GM19438 (cell line): Measurements from ENCODE around the gene NCAN.
"Not testable (repeated sequence)": the region's sequence is repeated elsewhere in the genome, so short reads cannot be mapped to it uniquely, and the experiment has no call there.

Experiments used
- ATAC-seq: cut with Tn5 transposase; IDR thresholded peaks from one replicate; pipeline ENCODE4 v1.9.1; 2021; ENCODE audit warnings: low read depth; ENCODE audit not compliant: unreplicated experiment

NCAN gene

GRCh38 chr19:19223636-19224035 lies 11.9 kb downstream of the NCAN start:
- ATAC-seq, result no peak

DNA sequence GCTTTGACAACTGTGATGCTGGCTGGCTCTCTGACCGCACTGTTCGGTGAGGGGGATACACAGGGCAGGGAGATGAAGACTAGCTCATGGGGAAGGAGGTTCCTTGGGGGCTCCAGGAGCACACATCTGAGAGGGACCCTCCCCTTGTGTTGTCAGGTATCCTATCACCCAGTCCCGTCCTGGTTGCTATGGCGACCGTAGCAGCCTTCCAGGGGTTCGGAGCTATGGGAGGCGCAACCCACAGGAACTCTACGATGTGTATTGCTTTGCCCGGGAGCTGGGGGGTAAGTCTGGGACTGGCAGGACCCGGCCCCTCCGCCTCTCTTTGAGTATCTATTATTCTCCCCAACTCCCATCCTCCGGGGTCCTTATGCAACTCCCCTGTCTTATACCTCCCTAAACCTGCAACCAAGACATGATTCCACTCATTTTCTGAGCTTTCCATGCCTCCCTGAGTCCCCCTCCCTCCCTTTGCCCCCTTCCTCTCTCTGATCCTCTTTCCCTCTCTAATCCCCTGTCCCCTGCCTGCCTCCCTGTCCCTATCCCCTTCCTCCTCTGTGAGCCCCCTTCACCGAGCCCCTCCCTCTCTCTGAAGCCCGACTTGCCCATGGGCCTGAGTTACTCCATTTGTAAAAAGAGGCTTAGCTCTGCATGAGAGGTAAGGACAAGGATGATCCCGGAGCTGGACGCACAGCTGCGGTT lies 12.5 kb downstream of the NCAN start:
- ATAC-seq, result no peak

- ATAC-seq, result no peak
Observed at GRCh38 chr19:19224852-19225494, 13.2 kb downstream of the NCAN start.

GRCh38 chr19:19226204-19226603 lies 14.4 kb downstream of the NCAN start:
- no peak for ATAC-seq

DNA sequence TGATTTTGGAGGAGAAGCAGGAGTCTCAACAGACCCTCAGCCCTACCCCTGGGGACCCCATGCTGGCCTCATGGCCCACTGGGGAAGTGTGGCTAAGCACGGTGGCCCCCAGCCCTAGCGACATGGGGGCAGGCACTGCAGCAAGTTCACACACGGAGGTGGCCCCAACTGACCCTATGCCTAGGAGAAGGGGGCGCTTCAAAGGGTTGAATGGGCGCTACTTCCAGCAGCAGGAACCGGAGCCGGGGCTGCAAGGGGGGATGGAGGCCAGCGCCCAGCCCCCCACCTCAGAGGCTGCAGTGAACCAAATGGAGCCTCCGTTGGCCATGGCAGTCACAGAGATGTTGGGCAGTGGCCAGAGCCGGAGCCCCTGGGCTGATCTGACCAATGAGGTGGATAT lies 14.9 kb downstream of the NCAN start:
- ATAC-seq, result no peak

- no peak for ATAC-seq
Observed at GRCh38 chr19:19227217-19227616, 15.5 kb downstream of the NCAN start.

DNA sequence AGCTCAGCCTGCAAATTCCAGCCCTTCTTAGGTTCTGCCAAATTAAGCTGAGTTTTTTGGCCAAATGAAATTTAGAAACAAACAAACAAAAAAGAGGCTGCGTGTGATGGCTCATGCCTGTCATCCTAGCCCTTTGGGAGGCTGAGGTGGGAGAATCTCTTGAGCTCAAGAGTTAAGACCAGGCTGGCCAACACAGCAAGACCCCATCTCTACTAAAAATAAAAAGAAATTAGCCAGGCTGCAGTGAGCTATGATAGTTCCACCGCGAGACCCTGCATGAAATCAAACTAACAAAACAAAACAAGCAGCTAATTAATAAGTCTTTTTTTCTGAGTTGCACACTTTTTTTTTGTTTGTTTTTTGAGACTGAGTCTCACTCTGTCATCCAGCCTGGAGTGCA lies 17.9 kb downstream of the NCAN start:
- no peak for ATAC-seq

DNA sequence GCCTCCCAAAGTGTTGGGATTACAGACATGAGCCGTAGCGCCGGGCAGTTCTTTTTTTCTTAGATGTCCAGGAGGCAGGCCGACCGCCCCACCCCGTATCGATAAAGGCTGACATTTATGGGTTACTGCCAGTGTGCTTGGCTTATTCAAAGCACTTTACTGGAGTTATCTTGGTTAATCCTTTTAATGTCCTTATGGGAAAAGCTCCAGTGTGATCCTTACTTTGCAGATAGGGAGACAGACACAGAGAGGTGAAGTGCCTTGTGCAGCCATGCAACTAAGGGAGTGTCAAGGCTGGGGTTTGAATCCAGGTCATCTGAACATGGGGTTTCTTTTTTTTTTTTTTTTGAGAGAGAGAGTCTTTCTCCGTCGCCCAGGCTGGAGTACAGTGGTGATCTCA lies 19.2 kb downstream of the NCAN start:
- no peak for ATAC-seq

DNA sequence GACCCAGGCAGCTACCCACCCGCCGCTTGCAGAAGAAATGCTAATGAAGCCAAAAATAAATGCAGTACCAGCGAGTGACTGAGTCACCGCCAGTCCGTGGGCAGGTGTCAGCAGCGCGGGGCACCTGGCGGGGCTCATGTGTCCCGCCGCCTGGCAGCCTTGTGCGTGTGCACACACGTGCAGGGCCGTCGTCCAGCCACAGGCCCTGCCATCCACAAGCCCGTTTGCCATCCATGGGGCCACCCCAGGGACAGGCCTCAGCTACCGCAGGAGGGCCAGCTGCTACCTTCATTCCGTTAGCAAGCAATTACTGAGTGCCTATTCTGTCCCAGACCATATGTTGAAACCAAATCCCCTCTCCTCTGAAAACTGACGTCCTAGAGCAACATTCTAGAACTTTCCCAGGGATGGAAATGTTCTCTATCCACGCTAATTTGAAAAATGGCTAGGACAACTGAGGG lies 20.5 kb downstream of the NCAN start:
- ATAC-seq, result no peak

DNA sequence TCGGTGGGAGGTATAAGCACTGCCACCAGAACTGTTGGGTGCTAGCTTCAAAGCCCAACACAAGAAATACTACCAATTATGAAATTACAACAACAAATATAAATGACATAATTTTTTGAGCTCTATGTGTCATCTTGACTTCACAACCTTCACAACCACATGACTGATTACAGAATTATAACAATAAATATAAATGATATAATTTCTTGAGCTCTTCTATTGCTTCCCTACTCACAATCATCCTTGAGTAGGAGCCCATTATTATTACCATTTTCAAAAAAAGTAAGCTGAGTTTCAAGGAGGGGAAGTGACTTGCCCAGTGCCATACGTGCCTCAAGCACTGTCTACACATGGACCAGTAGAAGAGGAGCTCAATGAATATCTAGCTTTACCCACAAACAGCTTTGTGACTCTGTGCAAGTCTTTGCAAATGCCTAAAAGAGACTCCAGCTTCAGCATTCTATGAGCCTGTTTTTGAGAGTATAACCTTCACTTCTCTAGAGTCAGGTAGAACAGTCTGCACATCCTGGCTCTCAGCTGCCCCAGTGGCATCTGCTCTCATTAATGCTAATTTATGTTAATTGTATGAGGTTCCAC lies 22.6 kb downstream of the NCAN start:
- no peak for ATAC-seq

DNA sequence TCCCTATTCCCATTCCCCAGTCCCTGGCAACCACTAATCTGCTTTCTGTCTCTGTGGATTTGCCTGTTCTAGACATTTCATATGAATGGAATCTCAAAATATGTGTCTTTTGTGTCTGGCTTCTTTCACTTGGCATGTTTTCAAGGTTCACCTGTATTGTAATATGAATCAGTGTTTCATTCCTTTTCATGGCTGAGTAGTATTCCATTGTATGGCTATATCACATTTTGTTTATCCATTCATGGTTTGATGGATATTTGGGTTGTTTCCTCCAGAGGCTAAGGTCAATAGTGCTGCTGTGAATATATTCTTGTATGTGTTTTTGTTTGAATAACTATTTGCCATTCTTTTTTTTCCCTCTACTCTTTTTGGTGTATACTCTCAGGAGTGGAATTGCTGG lies 24.4 kb downstream of the NCAN start:
- ATAC-seq, result no peak

DNA sequence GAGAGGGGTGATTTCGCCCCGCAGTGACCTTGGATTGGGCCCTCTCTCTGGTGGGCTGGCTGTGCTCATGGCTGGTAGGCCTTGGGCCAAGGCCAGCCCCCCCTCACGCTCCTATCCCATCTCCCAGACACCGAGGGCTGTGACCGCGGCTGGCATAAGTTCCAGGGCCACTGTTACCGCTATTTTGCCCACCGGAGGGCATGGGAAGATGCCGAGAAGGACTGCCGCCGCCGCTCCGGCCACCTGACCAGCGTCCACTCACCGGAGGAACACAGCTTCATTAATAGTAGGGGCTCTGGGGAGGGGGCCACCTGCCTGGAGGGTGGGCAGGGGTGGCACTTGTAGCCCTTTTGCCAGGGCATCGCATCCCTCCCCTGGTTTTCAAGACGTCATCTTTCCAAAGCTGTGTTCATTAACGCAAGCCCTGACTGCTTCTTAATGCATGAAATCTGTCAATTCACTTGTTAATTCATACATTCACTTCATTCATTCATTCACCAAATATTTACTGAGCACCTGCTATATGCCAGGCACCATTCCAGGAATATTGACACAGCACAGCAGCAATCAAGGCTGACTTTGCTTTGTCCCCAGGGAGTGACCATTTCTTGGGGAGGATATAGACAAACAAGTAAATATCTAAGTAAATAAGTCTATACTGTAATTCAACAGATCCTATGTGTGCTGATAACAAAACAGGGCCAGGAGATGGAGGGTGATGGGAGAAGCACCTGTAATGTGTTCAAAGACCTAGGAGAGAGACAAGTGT lies 26.6 kb downstream of the NCAN start:
- no peak for ATAC-seq

DNA sequence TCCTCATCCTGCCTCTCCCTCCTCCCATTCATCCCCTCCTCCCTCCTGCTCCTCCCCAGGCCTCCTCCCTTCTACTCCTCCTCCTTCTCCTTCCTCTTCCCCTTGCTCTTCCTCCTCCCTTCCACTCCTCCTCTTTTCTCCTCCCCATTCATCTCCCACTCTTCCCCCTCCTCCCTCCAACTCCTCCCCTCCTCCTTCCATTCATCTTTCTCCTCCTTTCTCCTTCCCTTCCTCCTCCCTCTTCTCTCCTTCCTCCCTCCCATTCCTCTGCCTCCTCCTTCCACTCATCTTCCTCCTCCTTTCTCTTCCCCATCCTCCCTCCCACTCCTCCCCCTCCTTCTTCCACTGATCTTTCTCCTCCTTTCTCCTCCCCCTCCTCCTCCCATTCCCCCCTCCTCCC lies 27.9 kb downstream of the NCAN start:
- ATAC-seq, result no peak

DNA sequence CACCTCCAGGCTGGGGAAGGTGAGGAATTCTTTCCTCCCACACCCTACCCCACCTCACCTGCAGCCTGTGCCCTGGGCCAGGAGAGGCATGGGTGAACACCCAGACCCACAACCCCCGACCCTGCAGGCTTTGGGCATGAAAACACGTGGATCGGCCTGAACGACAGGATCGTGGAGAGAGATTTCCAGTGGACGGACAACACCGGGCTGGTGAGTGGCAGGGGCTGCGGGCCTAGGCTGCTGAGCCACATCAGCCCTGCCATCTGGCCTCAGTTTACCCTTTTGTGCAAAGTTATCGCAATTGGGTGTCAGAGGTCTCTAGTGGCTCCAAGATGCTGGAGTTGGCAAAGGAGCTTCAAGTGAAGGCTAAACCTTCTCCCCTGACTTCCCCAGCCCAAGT lies 28.7 kb downstream of the NCAN start:
- no peak for ATAC-seq

DNA sequence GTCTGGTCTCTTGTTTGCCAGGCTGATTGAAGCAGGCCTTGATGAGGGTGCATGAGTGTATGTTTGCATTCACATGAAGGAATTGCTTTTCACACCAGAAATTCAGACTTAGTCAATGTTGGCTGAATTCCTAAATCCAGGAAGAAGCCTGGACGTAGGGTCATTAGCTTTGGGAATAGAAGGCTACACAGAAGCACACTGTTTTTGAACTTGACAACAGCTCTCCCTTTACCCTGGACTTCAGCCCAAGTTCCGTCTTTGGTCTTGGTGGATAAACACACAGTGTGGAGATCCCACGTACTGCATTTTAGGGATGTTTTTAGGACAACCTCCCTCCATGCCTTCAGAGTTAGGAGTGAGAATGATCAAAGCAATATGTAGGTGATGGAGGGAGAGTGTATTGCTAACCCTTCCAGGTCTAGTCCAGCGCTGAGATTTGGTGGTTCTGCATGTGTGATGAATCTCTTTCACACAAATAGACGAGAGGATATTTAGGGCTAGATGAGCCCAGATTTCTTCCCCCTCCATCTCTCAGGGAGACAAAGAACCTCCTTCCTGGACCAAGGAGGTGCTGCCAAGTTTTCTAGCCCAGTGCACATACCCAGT lies 38.5 kb downstream of the NCAN start:
- no peak for ATAC-seq

DNA sequence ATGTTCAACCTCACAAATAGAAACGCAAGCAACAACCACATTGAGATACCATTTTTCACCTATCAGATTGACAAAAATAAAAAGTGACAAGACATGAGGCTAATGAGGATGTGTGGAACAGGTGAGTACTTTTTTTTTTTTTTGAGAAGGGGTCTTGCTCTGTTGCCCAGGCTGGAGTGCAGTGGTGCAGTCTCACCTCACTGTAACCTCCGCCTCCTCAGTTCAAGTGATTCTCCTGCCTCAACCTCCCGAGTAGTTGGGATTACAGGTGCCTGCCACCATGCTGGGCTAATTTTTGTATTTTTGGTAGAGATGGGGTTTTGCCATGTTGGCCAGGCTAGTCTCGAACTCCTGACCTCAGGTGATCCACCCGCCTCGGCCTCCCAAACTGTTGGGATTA lies 41.7 kb downstream of the NCAN start:
- ATAC-seq, result not testable (repeated sequence)

- ATAC-seq, result no peak
Observed at GRCh38 chr19:19256072-19256969, 44.6 kb downstream of the NCAN start.

GRCh38 chr19:19257137-19257536 lies 45.4 kb downstream of the NCAN start:
- no peak for ATAC-seq

DNA sequence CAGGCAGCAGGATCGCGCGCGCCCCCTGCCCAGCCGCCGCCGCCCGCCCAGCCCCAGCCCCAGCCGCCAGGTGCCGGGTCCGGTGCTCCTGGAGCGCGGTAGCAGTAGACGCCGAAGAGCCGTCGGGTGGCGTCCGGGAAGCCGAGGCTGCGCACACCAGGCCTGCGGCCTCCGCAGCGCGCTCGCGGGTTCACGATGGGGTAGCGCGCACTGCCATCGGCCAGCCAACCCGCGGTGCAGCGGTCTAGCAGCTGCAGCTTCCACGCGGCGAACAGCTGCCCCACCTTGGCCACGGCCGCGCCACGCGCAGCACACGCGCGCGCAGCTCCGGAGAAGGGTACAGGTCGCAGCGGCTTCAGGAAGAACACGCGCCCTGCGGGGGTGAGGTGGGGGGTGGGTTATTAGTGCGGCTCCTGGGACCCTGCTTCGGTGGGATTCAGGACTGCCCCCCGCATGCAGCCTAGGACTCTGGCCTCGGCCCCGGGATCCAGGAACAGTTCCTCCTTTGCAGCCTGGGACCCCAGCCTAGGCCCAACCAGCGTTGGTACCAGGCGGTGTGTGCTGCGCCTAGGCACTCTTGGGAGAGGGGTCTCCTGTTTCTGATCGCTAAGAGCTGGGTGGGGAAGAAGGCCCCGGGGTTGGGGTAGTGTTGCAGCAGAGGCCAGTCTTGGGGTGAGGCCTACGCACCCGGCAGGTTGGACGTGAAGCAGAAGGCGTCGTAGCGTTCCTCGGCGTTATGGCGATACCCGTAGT lies 46.3 kb downstream of the NCAN start:
- ATAC-seq, result no peak
